Neural cell (in vitro differentiated cells): Measurements from ENCODE around the gene CTCF.

Source experiments
- EP300 ChIP-seq: fragments of 450-650 bp; conservative IDR thresholded peaks from 2 replicates; pipeline ENCODE4 v1.6.1; 2014; ENCODE audit warnings: antibody characterized with exemption, mild to moderate bottlenecking, moderate library complexity; ENCODE audit not compliant: poor library complexity, severe bottlenecking
- EZH2 ChIP-seq: fragments of 200-600, 300-800 bp; shearing (Covaris generic), sonication (generic); IDR thresholded peaks from 2 replicates; pipeline ENCODE4 v1.6.1; 2014; ENCODE audit warnings: antibody characterized with exemption, low read length, borderline replicate concordance, mild to moderate bottlenecking; ENCODE audit not compliant: insufficient read depth, poor library complexity, severe bottlenecking
- MXI1 ChIP-seq: fragments of 450-650 bp; conservative IDR thresholded peaks from 2 replicates; pipeline ENCODE4 v1.6.1; 2014; ENCODE audit warnings: antibody characterized with exemption, mild to moderate bottlenecking; ENCODE audit not compliant: poor library complexity, severe bottlenecking
- POLR2AphosphoS5 ChIP-seq: IDR thresholded peaks from 2 replicates; pipeline ENCODE4 v1.6.1; 2012
- RAD21 ChIP-seq: fragments of 450-650 bp; conservative IDR thresholded peaks from 2 replicates; pipeline ENCODE4 v1.6.1; 2014; ENCODE audit warnings: antibody characterized with exemption, mild to moderate bottlenecking, moderate library complexity
- SMC3 ChIP-seq: fragments of 450-650 bp; conservative IDR thresholded peaks from 2 replicates; pipeline ENCODE4 v1.6.1; 2014; ENCODE audit warnings: antibody characterized with exemption, mild to moderate bottlenecking, moderate library complexity; ENCODE audit not compliant: poor library complexity
- TAF1 ChIP-seq: IDR thresholded peaks from 2 replicates; pipeline ENCODE4 v1.6.1; 2012; ENCODE audit warnings: low read depth
- TF ChIP-seq, protein P1 (sequence below): fragments of 450-650 bp; IDR thresholded peaks from 2 replicates; pipeline ENCODE4 v1.5.1; 2014; ENCODE audit warnings: antibody characterized with exemption, mild to moderate bottlenecking, moderate library complexity; ENCODE audit not compliant: poor library complexity, severe bottlenecking
- TF ChIP-seq, protein P2 (sequence below): IDR thresholded peaks from 2 replicates; pipeline ENCODE4 v1.6.1; 2012; ENCODE audit warnings: borderline replicate concordance

DNA sequence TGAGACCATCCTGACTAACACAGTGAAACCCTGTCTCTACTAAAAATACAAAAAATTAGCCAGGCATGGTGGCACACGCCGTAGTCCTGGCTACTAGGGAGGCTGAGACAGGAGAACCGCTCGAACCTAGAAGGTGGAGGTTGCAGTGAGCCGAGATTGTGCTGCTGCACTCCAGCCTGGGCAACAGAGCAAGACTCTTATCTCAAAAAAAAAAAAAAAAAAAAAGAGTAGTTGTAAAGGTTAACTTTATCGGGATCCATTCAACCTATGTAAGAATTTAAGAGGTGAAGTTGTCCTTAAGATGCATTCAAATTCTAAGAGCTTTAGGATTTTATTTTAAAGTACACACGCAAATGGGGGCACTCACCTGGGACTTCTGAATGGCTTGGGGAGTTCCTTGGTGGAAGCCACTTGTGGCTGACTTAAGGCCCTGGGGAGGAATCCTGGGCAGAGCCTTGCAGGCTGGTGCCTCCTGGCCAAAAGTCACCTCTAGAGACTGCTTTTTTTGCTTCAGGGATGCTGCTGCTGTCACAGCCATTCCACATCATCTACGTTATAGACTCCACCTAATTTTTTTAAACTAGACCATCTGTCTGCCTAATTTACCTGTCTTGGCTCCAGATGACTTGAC lies 3.3 kb downstream of the CTCF start:
- TF ChIP-seq EZH2: no peak
- TF ChIP-seq, protein P1, sequence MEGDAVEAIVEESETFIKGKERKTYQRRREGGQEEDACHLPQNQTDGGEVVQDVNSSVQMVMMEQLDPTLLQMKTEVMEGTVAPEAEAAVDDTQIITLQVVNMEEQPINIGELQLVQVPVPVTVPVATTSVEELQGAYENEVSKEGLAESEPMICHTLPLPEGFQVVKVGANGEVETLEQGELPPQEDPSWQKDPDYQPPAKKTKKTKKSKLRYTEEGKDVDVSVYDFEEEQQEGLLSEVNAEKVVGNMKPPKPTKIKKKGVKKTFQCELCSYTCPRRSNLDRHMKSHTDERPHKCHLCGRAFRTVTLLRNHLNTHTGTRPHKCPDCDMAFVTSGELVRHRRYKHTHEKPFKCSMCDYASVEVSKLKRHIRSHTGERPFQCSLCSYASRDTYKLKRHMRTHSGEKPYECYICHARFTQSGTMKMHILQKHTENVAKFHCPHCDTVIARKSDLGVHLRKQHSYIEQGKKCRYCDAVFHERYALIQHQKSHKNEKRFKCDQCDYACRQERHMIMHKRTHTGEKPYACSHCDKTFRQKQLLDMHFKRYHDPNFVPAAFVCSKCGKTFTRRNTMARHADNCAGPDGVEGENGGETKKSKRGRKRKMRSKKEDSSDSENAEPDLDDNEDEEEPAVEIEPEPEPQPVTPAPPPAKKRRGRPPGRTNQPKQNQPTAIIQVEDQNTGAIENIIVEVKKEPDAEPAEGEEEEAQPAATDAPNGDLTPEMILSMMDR: no peak
- no peak for TF ChIP-seq EP300
- no peak for TF ChIP-seq SMC3
- no peak for TF ChIP-seq POLR2AphosphoS5
- TF ChIP-seq, protein P2, sequence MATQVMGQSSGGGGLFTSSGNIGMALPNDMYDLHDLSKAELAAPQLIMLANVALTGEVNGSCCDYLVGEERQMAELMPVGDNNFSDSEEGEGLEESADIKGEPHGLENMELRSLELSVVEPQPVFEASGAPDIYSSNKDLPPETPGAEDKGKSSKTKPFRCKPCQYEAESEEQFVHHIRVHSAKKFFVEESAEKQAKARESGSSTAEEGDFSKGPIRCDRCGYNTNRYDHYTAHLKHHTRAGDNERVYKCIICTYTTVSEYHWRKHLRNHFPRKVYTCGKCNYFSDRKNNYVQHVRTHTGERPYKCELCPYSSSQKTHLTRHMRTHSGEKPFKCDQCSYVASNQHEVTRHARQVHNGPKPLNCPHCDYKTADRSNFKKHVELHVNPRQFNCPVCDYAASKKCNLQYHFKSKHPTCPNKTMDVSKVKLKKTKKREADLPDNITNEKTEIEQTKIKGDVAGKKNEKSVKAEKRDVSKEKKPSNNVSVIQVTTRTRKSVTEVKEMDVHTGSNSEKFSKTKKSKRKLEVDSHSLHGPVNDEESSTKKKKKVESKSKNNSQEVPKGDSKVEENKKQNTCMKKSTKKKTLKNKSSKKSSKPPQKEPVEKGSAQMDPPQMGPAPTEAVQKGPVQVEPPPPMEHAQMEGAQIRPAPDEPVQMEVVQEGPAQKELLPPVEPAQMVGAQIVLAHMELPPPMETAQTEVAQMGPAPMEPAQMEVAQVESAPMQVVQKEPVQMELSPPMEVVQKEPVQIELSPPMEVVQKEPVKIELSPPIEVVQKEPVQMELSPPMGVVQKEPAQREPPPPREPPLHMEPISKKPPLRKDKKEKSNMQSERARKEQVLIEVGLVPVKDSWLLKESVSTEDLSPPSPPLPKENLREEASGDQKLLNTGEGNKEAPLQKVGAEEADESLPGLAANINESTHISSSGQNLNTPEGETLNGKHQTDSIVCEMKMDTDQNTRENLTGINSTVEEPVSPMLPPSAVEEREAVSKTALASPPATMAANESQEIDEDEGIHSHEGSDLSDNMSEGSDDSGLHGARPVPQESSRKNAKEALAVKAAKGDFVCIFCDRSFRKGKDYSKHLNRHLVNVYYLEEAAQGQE: no peak
- no peak for TF ChIP-seq TAF1
- no peak for TF ChIP-seq RAD21
- no peak for TF ChIP-seq MXI1
